ENCODE measurements around the gene PLCG1. TPM values are rescaled to one million over a fixed set of nuclear protein-coding genes. Genes with fewer than 3 reads are reported as not detected.

Gene PLCG1
- polyA plus RNA-seq, 2 of the 4 experiments (the other 2 are of a cell fraction), result 22.0 to 65.0 TPM

- TF ChIP-seq ZFP36 (IDR thresholded peaks at IDR 0.05; ENCODE audit: borderline replicate concordance, partially characterized antibody), result no peak
- no peak for TF ChIP-seq MYC (IDR thresholded peaks at IDR 0.05; ENCODE audit: borderline replicate concordance, low read length)
- no peak for TF ChIP-seq SMC3 (IDR thresholded peaks at IDR 0.05)
- no peak for TF ChIP-seq RAD21 (conservative IDR thresholded peaks at IDR 0.05 in 1 of 2, IDR thresholded peaks at IDR 0.05 in 1 of 2)
- no peak for TF ChIP-seq CHD4 (IDR thresholded peaks at IDR 0.05; ENCODE audit: borderline replicate concordance)
Observed at GRCh38 chr20:41221614-41222218, 84.4 kb downstream of the PLCG1 start (continued).

- ATAC-seq, result no peak
- ChIA-PET POLR2A (no interaction called here), CTCF (interaction anchor here (1.0 kb wide), 1 partner anchor 125 kb away, joined by 3 read pairs; no protein-coding TSS in a partner anchor)
- no peaks in the 10 kb centered on the region for H3K4me1 ChIP-seq
- H3K9me3 ChIP-seq, result no peaks in the 10 kb centered on the region
- no peak for FAIRE-seq
- H3K4me3 ChIP-seq, result no peak overlapping the region
- WGBS (ENCODE audit: missing lambda C conversion rate), result 81% methylated on average over 1 of the region's 1 CpG
- TF ChIP-seq HMGXB4 (CRISPR knock-in tag; IDR thresholded peaks at IDR 0.05; ENCODE audit: borderline replicate concordance) (no peak), NFE2L2 (conservative IDR thresholded peaks at IDR 0.05; ENCODE audit: low read length) (no peak), MAX (IDR thresholded peaks at IDR 0.05) (no peak)
- H3K4me2 ChIP-seq, result no peak overlapping the region
- DNase-seq (ENCODE audit: low read depth in 1 of 2, low spot score in 1 of 2), result no peak
- H3K27ac ChIP-seq, result no peak overlapping the region
Observed at GRCh38 chr20:41222296-41222695, 85.0 kb downstream of the PLCG1 start.

- no peak for FAIRE-seq
- H3K4me2 ChIP-seq, result no peak overlapping the region
- H3K4me3 ChIP-seq, result no peak overlapping the region
- no peak overlapping the region for H3K27ac ChIP-seq
- ATAC-seq, result no peak
- TF ChIP-seq ZNF302 (CRISPR knock-in tag; IDR thresholded peaks at IDR 0.05), result no peak
- TF ChIP-seq MAFK (IDR thresholded peaks at IDR 0.05; ENCODE audit: partially characterized antibody), result no peak
- TF ChIP-seq CBX8 (IDR thresholded peaks at IDR 0.05), result no peak
- TF ChIP-seq REST (IDR thresholded peaks at IDR 0.05), result no peak
- no peak for TF ChIP-seq MAX (IDR thresholded peaks at IDR 0.05)
- no peak for TF ChIP-seq ZSCAN20 (CRISPR knock-in tag; IDR thresholded peaks at IDR 0.05)
- TF ChIP-seq NR3C1 (IDR thresholded peaks at IDR 0.05), result no peak
- no peak for TF ChIP-seq CHD4 (IDR thresholded peaks at IDR 0.05; ENCODE audit: borderline replicate concordance)
- TF ChIP-seq EHMT2 (IDR thresholded peaks at IDR 0.05; ENCODE audit: low read depth), result no peak
- ChIA-PET CTCF (interaction anchor here (1.0 to 3.1 kb wide), 3 partner anchors 10 to 125 kb away, joined by 3 to 26 read pairs (median 15); no protein-coding TSS in a partner anchor), POLR2A (no interaction called here)
- no peaks in the 10 kb centered on the region for H3K9me3 ChIP-seq
- no peak for DNase-seq (ENCODE audit: low read depth in 1 of 2, low spot score in 1 of 2)
- no peaks in the 10 kb centered on the region for H3K4me1 ChIP-seq
Observed at GRCh38 chr20:41222703-41223102, 85.4 kb downstream of the PLCG1 start.
